T follicular helper cell (primary cell): ENCODE measurements around the gene STARD13.

Experiments
- DNase-seq: peaks from one replicate; pipeline ENCODE4 v3.0.0-alpha.2; 2020; ENCODE audit warnings: low read depth

STARD13 gene

GRCh38 chr13:33307843-33308242, 22.3 kb upstream of the STARD13 start:
- no peak for DNase-seq

- no peak for DNase-seq
Observed at GRCh38 chr13:33303855-33304597, 18.5 kb upstream of the STARD13 start.

- DNase-seq: no peak
Observed at GRCh38 chr13:33299626-33300025, 14.1 kb upstream of the STARD13 start.

DNA sequence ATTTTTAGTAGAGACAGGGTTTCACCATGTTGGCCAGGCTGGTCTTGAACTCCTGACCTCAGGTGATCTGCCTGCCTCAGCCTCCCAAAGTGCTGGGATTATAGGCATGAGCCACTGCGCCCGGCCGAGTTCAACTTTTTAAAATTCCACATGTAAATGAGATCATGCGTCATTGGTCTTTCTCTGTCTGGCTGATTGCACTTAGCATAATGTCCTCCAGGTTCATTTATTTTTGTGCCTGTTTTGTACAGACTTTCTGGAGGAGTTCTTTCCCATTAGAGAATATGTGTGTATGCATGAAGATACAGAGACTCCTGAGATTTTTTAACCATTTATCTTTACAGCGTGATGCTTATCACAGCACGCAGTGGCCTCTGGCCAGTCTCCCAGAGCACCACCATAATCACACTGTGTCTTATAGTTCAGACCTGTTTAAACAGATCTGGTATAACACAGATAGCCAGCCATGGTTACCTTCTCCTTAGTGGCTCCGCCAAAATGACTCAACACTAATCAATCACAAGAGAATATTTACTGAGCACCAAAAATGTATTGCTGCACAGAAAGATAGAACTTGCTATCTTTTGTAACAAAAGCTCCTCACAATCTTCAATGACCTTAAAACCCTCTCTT, 11.4 kb upstream of the STARD13 start:
- no peak for DNase-seq

DNA sequence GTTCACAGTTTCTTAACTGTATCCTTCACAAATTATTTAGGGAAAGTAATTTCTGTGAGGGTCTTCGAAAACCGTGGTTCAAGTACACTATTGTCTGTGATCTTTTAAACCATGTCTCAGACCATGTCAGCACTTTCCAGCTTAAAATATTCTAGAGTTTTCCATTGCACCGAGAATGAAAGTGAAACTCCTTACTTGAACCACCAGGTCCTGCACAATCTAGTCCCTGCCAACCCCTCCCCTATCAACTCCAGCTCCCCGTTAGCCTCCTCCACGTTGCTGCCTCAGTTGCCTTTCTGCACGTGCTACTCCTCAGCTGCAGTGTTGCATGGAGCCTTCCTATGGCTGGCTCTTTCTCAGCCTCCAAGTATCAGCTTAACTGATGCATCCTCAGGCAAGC, 7.2 kb upstream of the STARD13 start:
- DNase-seq: no peak

GRCh38 chr13:33290421-33290965, 4.9 kb upstream of the STARD13 start:
- no peak for DNase-seq

DNA sequence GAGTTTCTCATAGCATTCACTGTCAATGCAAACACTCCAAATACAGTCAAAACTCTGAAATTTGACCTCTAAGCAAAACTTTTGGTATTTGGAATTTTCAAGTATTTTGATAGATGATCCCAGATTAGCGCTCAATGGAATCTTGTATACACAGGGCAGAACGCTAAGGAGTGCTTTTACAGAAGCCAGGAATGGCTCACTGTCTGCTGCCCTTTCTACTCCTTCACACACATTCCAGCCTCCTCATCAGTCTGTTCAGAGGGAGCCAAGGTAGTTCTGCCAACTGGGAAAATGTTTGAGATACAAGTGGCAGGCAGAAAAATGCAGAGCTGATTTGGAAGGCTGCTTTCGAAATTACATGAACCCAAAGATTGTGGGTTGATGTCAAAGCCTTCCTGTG, 4.4 kb upstream of the STARD13 start:
- DNase-seq: no peak

GRCh38 chr13:33287142-33287882, 1.8 kb upstream of the STARD13 start:
- no peak for DNase-seq

GRCh38 chr13:33286128-33286527, 573 bp upstream of the STARD13 start:
- no peak for DNase-seq

GRCh38 chr13:33284916-33285315, 639 bp downstream of the STARD13 start:
- DNase-seq: no peak

DNA sequence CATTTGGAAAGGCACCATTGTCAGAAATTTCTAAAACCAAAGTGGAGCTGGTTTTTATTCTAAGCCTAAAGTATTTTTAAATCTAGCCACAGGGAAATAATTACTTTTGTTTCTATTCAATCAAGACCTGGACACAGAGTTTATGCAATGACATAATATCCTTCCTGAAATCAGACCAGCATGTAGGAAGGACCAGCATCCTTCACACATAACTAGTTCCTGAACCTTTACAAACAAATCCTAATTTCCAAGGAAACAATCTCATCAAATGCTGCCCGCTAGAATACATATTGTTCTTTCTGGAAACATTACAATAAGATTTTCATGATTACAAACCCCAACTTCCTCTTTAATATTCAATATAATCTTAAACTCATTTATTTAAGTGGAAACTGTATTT, 1.5 kb downstream of the STARD13 start:
- no peak for DNase-seq

DNA sequence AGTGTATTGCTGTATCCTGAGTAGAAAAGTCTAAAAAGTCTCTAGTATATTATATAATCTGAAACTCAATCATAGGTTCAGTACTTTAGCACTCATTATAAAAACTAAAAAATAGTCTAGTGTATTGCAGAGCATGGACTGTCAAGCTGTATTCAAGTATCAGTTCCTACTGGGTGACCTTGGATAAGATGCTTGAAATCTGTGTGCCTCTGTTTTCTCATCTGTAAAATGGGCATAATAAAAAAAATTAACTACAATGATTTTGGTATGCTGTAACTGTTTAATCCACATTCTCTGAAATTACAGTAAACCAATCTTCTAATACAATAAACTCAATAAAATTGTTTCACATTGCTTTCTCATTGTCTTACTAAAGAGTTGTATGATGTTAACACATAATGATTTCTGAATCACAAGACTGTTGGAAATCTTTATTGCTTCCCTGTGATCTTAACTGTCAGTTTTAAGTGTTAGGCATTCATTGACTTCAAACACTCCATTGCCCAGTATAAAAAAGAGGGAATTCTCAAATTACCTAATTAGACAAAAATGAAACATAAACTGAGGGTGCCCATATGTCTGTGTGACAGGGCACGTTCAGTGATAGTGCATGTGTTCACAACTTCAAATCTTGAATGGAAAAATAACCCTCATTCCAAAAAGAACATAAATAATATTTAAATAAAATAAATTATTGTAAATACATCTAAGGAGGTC, 2.2 kb downstream of the STARD13 start:
- DNase-seq: no peak

- DNase-seq: no peak
Observed at GRCh38 chr13:33281951-33282595, 3.5 kb downstream of the STARD13 start.

DNA sequence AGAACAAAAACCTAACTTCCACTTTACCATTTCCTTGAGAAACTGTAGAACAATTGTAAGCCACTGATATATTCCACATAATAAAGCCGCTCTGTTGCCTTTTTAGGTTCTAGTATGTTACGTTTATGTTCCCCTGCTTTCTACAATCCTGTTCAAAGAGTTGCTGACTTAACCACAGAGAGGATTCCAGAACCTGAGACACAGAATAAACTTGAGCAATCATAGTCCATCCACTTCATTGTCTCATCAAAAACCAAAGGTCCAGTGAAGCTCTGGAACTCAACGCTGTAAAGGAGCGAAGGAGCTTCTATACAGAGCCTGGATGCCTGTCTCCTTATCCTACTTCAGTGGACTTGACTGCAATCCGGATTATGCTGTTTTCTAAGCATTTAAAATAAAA, 4.6 kb downstream of the STARD13 start:
- no peak for DNase-seq

GRCh38 chr13:33280279-33280905, 5.2 kb downstream of the STARD13 start:
- no peak for DNase-seq

DNA sequence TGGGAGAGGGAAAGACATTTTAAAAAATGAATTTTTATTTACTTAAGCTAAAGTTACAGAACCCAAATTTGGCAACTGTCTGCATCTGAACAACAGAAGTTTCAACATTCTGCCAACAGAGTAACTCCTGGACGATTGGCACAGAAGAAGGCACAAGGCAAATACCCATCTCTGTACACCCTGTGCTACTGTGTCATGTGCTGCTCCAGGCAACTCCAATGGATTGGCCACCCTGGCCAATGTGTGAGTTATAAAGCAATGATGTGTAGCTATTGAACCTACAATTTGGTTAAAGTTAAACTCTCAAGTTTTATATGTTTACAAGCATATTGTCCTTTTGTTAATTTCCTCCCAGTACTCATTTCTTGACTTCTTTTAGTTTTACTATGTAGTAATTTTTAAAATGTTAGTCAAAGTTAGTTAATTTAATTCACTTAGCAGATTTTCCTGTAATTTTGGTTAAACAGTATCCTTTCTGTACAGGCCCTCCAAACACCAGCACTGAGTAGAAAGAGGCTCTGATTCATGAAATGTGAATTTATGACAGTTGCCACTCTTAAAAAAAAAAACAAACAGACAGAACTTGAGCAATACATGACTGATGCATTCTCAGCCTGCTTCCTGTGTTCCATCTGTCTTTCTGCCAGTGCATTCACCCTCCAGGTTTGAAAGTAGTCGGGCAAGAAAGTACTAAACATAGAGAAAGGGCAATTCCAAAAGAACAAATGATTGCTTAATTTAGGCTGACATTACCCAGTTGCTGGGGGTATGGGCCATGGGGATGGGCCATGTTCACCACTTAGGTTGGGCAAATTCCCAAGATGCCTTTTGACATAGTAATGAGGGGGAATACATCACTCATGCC, 5.9 kb downstream of the STARD13 start:
- DNase-seq: no peak

- DNase-seq: no peak
Observed at GRCh38 chr13:33278913-33279312, 6.6 kb downstream of the STARD13 start.

DNA sequence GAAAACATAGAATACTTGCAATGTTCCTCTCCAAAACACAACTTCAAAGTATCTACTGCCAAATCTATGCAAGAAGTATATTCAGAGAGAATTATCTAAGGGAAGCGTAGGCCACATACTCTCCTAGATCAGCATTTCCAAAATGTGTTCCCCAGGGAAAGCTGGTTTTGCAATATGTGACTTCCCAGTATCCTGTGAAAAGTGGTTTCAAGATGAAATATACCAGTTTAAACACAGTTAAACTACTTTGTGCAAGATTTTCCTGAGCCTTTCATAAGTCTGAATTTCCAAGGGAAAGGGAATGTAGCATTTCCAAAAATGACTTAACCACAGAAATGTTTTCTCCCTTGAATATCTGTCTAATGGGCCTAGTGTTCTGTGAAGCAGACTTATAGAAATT, 7.6 kb downstream of the STARD13 start:
- DNase-seq: no peak

GRCh38 chr13:33277037-33277740, 8.4 kb downstream of the STARD13 start:
- no peak for DNase-seq

GRCh38 chr13:33276570-33276969, 9.0 kb downstream of the STARD13 start:
- DNase-seq: no peak
